ENCODE results near the gene POLR2M.

Gene POLR2M

DNA sequence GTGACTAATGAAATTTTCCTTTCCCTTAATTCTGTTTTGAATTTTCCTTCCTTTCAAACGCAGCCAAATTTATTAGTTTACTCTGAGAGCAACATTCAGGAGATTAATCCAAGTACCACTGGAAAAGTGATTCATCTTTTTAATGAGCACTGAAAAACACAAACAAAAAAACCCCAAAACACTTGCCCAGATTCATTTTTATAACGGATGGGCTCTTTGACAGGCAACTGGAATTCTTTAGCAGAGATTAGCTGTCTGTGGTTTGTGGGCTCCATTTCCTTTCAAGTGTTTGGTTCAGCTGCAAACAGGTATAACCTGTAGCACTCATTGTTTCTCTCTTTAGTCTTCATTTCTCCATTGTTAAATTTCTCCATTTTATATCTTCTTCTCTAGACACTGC lies 3.1 kb upstream of the POLR2M start:
- TF ChIP-seq NFRKB (IDR thresholded peaks at IDR 0.05) (no peak), ELF4 (IDR thresholded peaks at IDR 0.05) (no peak), SP1 (IDR thresholded peaks at IDR 0.05) (no peak), L3MBTL2 (conservative IDR thresholded peaks at IDR 0.05) (no peak), FOXA1 (IDR thresholded peaks at IDR 0.05) (no peak), TARDBP (IDR thresholded peaks at IDR 0.05) (no peak), ZNF384 (IDR thresholded peaks at IDR 0.05) (no peak), CTBP1 (IDR thresholded peaks at IDR 0.05; ENCODE audit: borderline replicate concordance) (no peak), ARNT (IDR thresholded peaks at IDR 0.05) (no peak), FOXK2 (IDR thresholded peaks at IDR 0.05) (no peak), HDGF (IDR thresholded peaks at IDR 0.05; ENCODE audit: borderline replicate concordance) (no peak)
- DNase-seq (ENCODE audit: extremely low spot score) = no peak
- CTCF ChIA-PET = interaction anchor here (1.0 kb wide), 1 partner anchor 157 kb away, joined by 3 read pairs; no protein-coding TSS in a partner anchor
- POLR2A ChIA-PET = no interaction called here

- TF ChIP-seq FOXM1 (IDR thresholded peaks at IDR 0.05; ENCODE audit: borderline replicate concordance) = no peak
- TF ChIP-seq SUZ12 (IDR thresholded peaks at IDR 0.05) = no peak
- TF ChIP-seq ARNT (IDR thresholded peaks at IDR 0.05) = no peak
- no peak for TF ChIP-seq BHLHE40 (IDR thresholded peaks at IDR 0.05; ENCODE audit: borderline replicate concordance)
- DNase-seq (ENCODE audit: extremely low spot score) = no peak
- ChIA-PET CTCF (interaction anchor here (1.0 kb wide), 1 partner anchor 156 kb away, joined by 3 read pairs; no protein-coding TSS in a partner anchor), POLR2A (no interaction called here)
Observed at GRCh38 chr15:57704441-57704840, 2.1 kb upstream of the POLR2M start.

DNA sequence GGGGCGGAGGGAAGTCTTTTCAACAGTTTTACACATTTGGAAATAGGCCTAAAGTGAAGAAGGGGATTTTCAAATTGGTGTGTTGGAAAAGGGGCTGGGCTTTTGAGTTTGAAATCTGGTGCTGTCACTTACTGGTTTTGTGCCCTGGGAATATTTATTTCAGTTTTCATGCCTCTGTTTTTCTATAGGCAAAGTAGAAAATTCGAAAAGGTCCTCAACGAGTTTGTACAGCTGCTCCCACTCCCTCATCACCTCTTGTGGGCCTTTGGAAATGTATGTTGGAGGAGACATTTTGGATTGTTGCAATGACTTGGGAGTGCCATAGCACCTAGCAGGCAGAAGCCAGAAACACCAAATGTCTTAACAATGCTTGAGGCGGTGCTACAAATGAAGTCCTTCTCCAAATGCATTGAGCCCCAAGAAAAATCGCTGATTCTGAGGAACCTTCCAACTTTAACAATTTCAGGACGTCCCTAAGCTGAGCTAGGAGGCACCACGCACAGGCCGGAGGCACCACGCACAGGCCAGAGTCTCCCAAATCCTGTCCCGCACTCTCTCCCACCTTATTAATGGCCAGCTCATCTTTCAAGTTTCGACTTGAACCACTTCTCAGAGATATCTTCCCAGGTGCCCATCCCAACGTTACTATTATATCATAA lies 639 bp upstream of the POLR2M start:
- TF ChIP-seq FOXA1 (IDR thresholded peaks at IDR 0.05) (no peak), NFRKB (IDR thresholded peaks at IDR 0.05) (no peak), FOXK2 (IDR thresholded peaks at IDR 0.05) (no peak), CTBP1 (IDR thresholded peaks at IDR 0.05; ENCODE audit: borderline replicate concordance) (no peak), ARNT (IDR thresholded peaks at IDR 0.05) (no peak), BHLHE40 (IDR thresholded peaks at IDR 0.05; ENCODE audit: borderline replicate concordance) (no peak), HDGF (IDR thresholded peaks at IDR 0.05; ENCODE audit: borderline replicate concordance) (no peak), LEF1 (IDR thresholded peaks at IDR 0.05; ENCODE audit: borderline replicate concordance) (no peak), TARDBP (IDR thresholded peaks at IDR 0.05) (no peak), FOXM1 (IDR thresholded peaks at IDR 0.05; ENCODE audit: borderline replicate concordance) (no peak), ELF4 (IDR thresholded peaks at IDR 0.05) (no peak), SP1 (IDR thresholded peaks at IDR 0.05) (no peak), L3MBTL2 (conservative IDR thresholded peaks at IDR 0.05) (no peak), SUZ12 (IDR thresholded peaks at IDR 0.05) (no peak), ZNF384 (IDR thresholded peaks at IDR 0.05) (no peak)
- TF ChIP-seq, protein P1, sequence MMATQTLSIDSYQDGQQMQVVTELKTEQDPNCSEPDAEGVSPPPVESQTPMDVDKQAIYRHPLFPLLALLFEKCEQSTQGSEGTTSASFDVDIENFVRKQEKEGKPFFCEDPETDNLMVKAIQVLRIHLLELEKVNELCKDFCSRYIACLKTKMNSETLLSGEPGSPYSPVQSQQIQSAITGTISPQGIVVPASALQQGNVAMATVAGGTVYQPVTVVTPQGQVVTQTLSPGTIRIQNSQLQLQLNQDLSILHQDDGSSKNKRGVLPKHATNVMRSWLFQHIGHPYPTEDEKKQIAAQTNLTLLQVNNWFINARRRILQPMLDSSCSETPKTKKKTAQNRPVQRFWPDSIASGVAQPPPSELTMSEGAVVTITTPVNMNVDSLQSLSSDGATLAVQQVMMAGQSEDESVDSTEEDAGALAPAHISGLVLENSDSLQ (IDR thresholded peaks at IDR 0.05) = no peak
- DNase-seq (ENCODE audit: extremely low spot score) = no peak
- CTCF ChIA-PET = interaction anchor here (0.7 to 2.0 kb wide), 2 partner anchors 20 to 225 kb away, joined by 4 read pairs; no protein-coding TSS in a partner anchor
- POLR2A ChIA-PET = interaction anchor here (1.1 to 2.4 kb wide), 5 partner anchors 9 to 94 kb away, joined by 3 to 8 read pairs (median 4); no protein-coding TSS in a partner anchor

GRCh38 chr15:57708047-57708446 lies 1.5 kb downstream of the POLR2M start:
- no peak for DNase-seq (ENCODE audit: extremely low spot score)
- CTCF ChIA-PET = interaction anchor here (2.0 kb wide), 1 partner anchor 22 kb away, joined by 4 read pairs; no protein-coding TSS in a partner anchor
- POLR2A ChIA-PET = interaction anchor here (1.4 to 2.4 kb wide), 2 partner anchors 11 to 37 kb away, joined by 3 to 8 read pairs; no protein-coding TSS in a partner anchor
- TF ChIP-seq, protein P1 (IDR thresholded peaks at IDR 0.05) = no peak
- TF ChIP-seq ZNF384 (IDR thresholded peaks at IDR 0.05) = no peak
- no peak for TF ChIP-seq FOXA1 (IDR thresholded peaks at IDR 0.05)
- TF ChIP-seq TARDBP (IDR thresholded peaks at IDR 0.05) = no peak
- TF ChIP-seq FOXM1 (IDR thresholded peaks at IDR 0.05; ENCODE audit: borderline replicate concordance) = no peak
- no peak for TF ChIP-seq LEF1 (IDR thresholded peaks at IDR 0.05; ENCODE audit: borderline replicate concordance)
- TF ChIP-seq SP1 (IDR thresholded peaks at IDR 0.05) = no peak
- TF ChIP-seq HDGF (IDR thresholded peaks at IDR 0.05; ENCODE audit: borderline replicate concordance) = no peak
- TF ChIP-seq CTBP1 (IDR thresholded peaks at IDR 0.05; ENCODE audit: borderline replicate concordance) = no peak
- TF ChIP-seq NFRKB (IDR thresholded peaks at IDR 0.05) = no peak
- TF ChIP-seq FOXK2 (IDR thresholded peaks at IDR 0.05) = no peak
- TF ChIP-seq BHLHE40 (IDR thresholded peaks at IDR 0.05; ENCODE audit: borderline replicate concordance) = no peak
- no peak for TF ChIP-seq L3MBTL2 (conservative IDR thresholded peaks at IDR 0.05)
- TF ChIP-seq ELF4 (IDR thresholded peaks at IDR 0.05) = no peak
- TF ChIP-seq ARNT (IDR thresholded peaks at IDR 0.05) = no peak

DNA sequence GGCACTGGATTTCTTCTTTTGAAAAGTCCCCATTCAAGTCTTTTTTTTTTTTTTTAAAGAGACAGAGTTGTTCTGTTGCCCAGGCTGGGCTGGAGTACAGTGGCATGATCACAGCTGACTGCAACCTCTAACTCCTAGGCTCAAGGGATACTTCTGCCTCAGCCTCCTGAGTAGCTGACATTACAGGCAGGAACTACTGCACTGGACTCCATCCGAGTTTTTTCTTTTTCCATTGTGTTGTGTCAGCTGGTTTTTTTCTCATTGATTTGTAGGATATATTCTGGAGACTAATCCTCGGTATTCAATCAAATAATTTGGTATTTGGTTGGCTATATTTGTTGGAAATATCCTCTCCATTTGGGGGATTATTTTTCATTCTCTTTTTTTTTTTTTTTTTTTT lies 11.8 kb downstream of the POLR2M start:
- CTCF ChIA-PET = interaction anchor here (0.5 kb wide), 1 partner anchor 14 kb away, joined by 4 read pairs; no protein-coding TSS in a partner anchor

More for the DNA sequence above, 11.8 kb downstream of the POLR2M start:
- DNase-seq (ENCODE audit: extremely low spot score) = no peak
- TF ChIP-seq HDGF (IDR thresholded peaks at IDR 0.05; ENCODE audit: borderline replicate concordance) (no peak), CTBP1 (IDR thresholded peaks at IDR 0.05; ENCODE audit: borderline replicate concordance) (no peak), BHLHE40 (IDR thresholded peaks at IDR 0.05; ENCODE audit: borderline replicate concordance) (no peak), FOXM1 (IDR thresholded peaks at IDR 0.05; ENCODE audit: borderline replicate concordance) (no peak), NFRKB (IDR thresholded peaks at IDR 0.05) (no peak), FOXK2 (IDR thresholded peaks at IDR 0.05) (no peak), ZNF384 (IDR thresholded peaks at IDR 0.05) (no peak), FOXA1 (IDR thresholded peaks at IDR 0.05) (no peak), SUZ12 (IDR thresholded peaks at IDR 0.05) (no peak), L3MBTL2 (conservative IDR thresholded peaks at IDR 0.05) (no peak), ARNT (IDR thresholded peaks at IDR 0.05) (no peak)
- TF ChIP-seq, protein P1 (IDR thresholded peaks at IDR 0.05) = no peak
- POLR2A ChIA-PET = no interaction called here
